Endothelial cell of umbilical vein (primary cell): ENCODE measurements around the gene ZNRF1. TPM values are rescaled to one million over a fixed set of nuclear protein-coding genes. Genes with fewer than 3 reads are reported as not detected.

Experiments used
- BruUV-seq: library from RNA; stranded (reverse); fragments of 400-500 nt; replicated peaks from 2 replicates; lab custom pipeline; 2021; lab: Mats Ljungman, UMichigan
- CTCF ChIA-PET: fragments of 300-600, 350-600 bp; sonication (Branson Sonifier 250); formaldehyde crosslinking; loops from one replicate; lab custom pipeline; 2021; ENCODE audit warnings: antibody characterized with exemption, inconsistent platforms; lab: Charles Lee
- POLR2A ChIA-PET: fragments of 300-600, 350-600 bp; sonication (Branson Sonifier 250); formaldehyde crosslinking; loops from one replicate; lab custom pipeline; 2021; ENCODE audit warnings: antibody characterized with exemption, inconsistent platforms; lab: Charles Lee
- DNase-seq: peaks from one replicate; pipeline ENCODE4 v3.0.0-alpha.2; 2011; ENCODE audit warnings: low read depth, low spot score
- FAIRE-seq: peaks from 2 replicates; lab custom pipeline; 2011; peaks lifted over from hg19 to GRCh38; lab: Jason Lieb, UNC
- H2AFZ ChIP-seq: 2 replicates; pipeline ENCODE4 v1.6.0; 2012; ENCODE audit warnings: low read depth, low read length, control low read depth, inconsistent platforms
- H3K27ac ChIP-seq: 2 replicates; pipeline ENCODE4 v1.5.1; 2011; ENCODE audit warnings: low read depth, mild to moderate bottlenecking, control low read depth, low read length, moderate library complexity; ENCODE audit not compliant: insufficient read depth
- H3K27me3 ChIP-seq, 2 experiments: 2 replicates each; pipeline versions ENCODE4 v1.6.0 to v1.6.1; 2011; ENCODE audit warnings: low read length in 2 of 2, mixed read lengths in 1 of 2; ENCODE audit not compliant: control insufficient read depth in 2 of 2, insufficient read depth in 2 of 2
- H3K36me3 ChIP-seq, 2 experiments: 2 replicates in 1 of 2; 3 replicates in 1 of 2; pipeline ENCODE4 v1.5.1; 2011; ENCODE audit warnings: low read length in 2 of 2, mild to moderate bottlenecking in 1 of 2, moderate library complexity in 1 of 2; ENCODE audit not compliant: control insufficient read depth in 2 of 2, insufficient read depth in 2 of 2; ENCODE audit errors: extremely low read depth in 1 of 2
- H3K4me1 ChIP-seq: 3 replicates; pipeline ENCODE4 v1.5.1; 2011; ENCODE audit warnings: mild to moderate bottlenecking, low read length; ENCODE audit not compliant: control insufficient read depth, insufficient read depth; ENCODE audit errors: extremely low read depth
- H3K4me2 ChIP-seq: 2 replicates; pipeline ENCODE4 v1.6.1; 2011; ENCODE audit warnings: low read length, control low read depth, mixed read lengths; ENCODE audit not compliant: insufficient read depth
- H3K4me3 ChIP-seq, 3 experiments: fragments of 200-600 bp in 1 of 3; sonication (generic), shearing (Covaris generic) in 1 of 3; replicated peaks in 1 of 3; 2 replicates each; pipeline ENCODE4 v1.5.1; 2011 to 2016; ENCODE audit warnings: control low read depth in 3 of 3, low read length in 3 of 3, mild to moderate bottlenecking in 2 of 3, inconsistent platforms in 1 of 3, low read depth in 1 of 3, moderate library complexity in 1 of 3; ENCODE audit not compliant: insufficient read depth in 1 of 3
- H3K79me2 ChIP-seq: 2 replicates; pipeline ENCODE4 v1.6.0; 2012; ENCODE audit warnings: low read length, inconsistent platforms; ENCODE audit not compliant: control insufficient read depth, insufficient read depth
- H3K9ac ChIP-seq: replicated peaks from 2 replicates; pipeline ENCODE3; 2011; ENCODE audit warnings: low read length, control low read depth; ENCODE audit not compliant: insufficient read depth; ENCODE audit errors: extremely low read depth
- H3K9me1 ChIP-seq: replicated peaks from 3 replicates; pipeline ENCODE4 v1.6.0; 2011; ENCODE audit warnings: mild to moderate bottlenecking, low read length; ENCODE audit not compliant: control insufficient read depth, insufficient read depth; ENCODE audit errors: extremely low read depth
- H3K9me3 ChIP-seq: replicated peaks from 2 replicates; pipeline ENCODE4 v1.5.1; 2012; ENCODE audit warnings: low read length, inconsistent platforms; ENCODE audit not compliant: control insufficient read depth, insufficient read depth
- H4K20me1 ChIP-seq: replicated peaks from 2 replicates; pipeline ENCODE3; 2011; ENCODE audit warnings: mild to moderate bottlenecking, low read length; ENCODE audit not compliant: control insufficient read depth, insufficient read depth; ENCODE audit errors: extremely low read depth
- EZH2 ChIP-seq: IDR thresholded peaks from 2 replicates; pipeline ENCODE4 v1.6.1; 2012; ENCODE audit warnings: borderline replicate concordance, low read depth, mild to moderate bottlenecking, moderate library complexity, low read length, inconsistent platforms; ENCODE audit not compliant: severe bottlenecking
- FOS ChIP-seq: IDR thresholded peaks from 2 replicates; pipeline ENCODE4 v1.6.1; 2011; ENCODE audit warnings: mild to moderate bottlenecking, low read length, moderate library complexity, borderline replicate concordance; ENCODE audit not compliant: insufficient read depth
- GATA2 ChIP-seq: IDR thresholded peaks from 2 replicates; pipeline ENCODE4 v1.7.0; 2011; ENCODE audit warnings: low read depth, mild to moderate bottlenecking, moderate library complexity, mixed read lengths, low read length; ENCODE audit not compliant: insufficient read length, insufficient read depth
- JUN ChIP-seq: IDR thresholded peaks from 2 replicates; pipeline ENCODE4 v1.6.1; 2011; ENCODE audit warnings: borderline replicate concordance, low read depth; ENCODE audit not compliant: insufficient read length, insufficient read depth
- MAX ChIP-seq: IDR thresholded peaks from 2 replicates; pipeline ENCODE4 v1.6.1; 2011; ENCODE audit not compliant: insufficient read depth, insufficient read length
- MYC ChIP-seq: IDR thresholded peaks from one replicate; pipeline ENCODE4 v1.6.1; 2011; ENCODE audit warnings: mild to moderate bottlenecking, low read depth, low read length
- POLR2A ChIP-seq: IDR thresholded peaks from 2 replicates; pipeline ENCODE4 v1.6.1; 2012; ENCODE audit warnings: low read depth, mild to moderate bottlenecking, control low read depth, low read length
- POLR2AphosphoS5 ChIP-seq: IDR thresholded peaks from 2 replicates; pipeline ENCODE4 v1.6.1; 2012; ENCODE audit warnings: low read depth, mild to moderate bottlenecking, control low read depth, low read length, moderate library complexity; ENCODE audit not compliant: insufficient read depth
- dilution Hi-C: fragments of 300-500 bp; cut with MboI; formaldehyde crosslinking; loops from one replicate; pipeline ENCODE4 v1.15.0; 2019; ENCODE audit warnings: low sequenced_read_pairs; ENCODE audit not compliant: extremely low pct_ligation_motif_present
- intact Hi-C: fragments of 100-400 bp; cut with micrococcal nuclease; formaldehyde crosslinking; loops from one replicate; pipeline ENCODE4 v1.10.0; 2022
- polyA plus RNA-seq, 4 experiments: library from polyadenylated mRNA; depleted of rRNA in 3 of 4; stranded (reverse) in 3 of 4; unstranded in 1 of 4; fragments of >200 nt; gene quantifications; 2 replicates each; pipeline versions ENCODE4 v1.2.1 to v1.2.3, GENCODE V29; 2011 to 2012; ENCODE audit warnings: missing spikeins in 1 of 4
- total RNA-seq: library from RNA; stranded (reverse); gene quantifications from 2 replicates; pipeline ENCODE4 v1.2.3, GENCODE V29; 2021
- TF ChIP-seq, protein P1 (sequence below), 2 donors: IDR thresholded peaks; 1 replicate in 1 of 2; 2 replicates in 1 of 2; pipeline ENCODE4 v1.5.1; 2011; ENCODE audit warnings: low read length in 2 of 2, mild to moderate bottlenecking in 2 of 2, moderate library complexity in 2 of 2, control low read depth in 1 of 2, inconsistent platforms in 1 of 2, low read depth in 1 of 2; ENCODE audit not compliant: insufficient read depth in 1 of 2; ENCODE audit errors: extremely low read depth in 1 of 2

ZNRF1 gene
- total and polyA plus RNA-seq, 2 donors (not counting 3 experiments of a cell fraction or from before 2014, with no cell fraction given): 23.7 to 34.9 TPM

DNA sequence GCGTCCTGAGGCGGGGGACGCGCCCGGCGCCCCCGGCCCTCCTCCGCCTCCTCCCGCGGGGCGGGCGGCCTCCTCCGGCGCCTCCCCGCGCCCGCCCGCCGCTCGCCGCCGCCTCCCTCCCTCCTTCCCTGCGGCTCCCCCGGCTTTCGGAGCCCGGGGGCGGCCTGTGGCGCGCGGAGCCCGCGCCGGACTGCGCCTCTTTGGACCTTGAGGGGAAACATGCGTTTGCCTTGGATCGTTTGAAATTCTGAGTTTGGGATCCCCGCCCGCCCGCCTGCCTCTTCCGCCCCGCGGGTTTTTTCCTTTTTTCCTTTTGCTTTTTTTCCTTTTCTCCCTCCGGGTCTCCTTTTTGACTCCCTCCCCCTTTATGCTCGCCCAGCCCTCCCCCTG, 390 bp downstream of the ZNRF1 start:
- peaks cover 21% of the 10 kb centered on the region for H3K4me1 ChIP-seq
- no peak for DNase-seq

More for the DNA sequence above, 390 bp downstream of the ZNRF1 start:
- Histone ChIP-seq H2AFZ (peak overlapping the region; percentile 55), H3K79me2 (peaks cover 41% of the 10 kb centered on the region), H3K9me1 (no peaks in the 10 kb centered on the region), H3K27me3 (no peaks in the 10 kb centered on the region), H3K36me3 (no peaks in the 10 kb centered on the region), H3K27ac (peak overlapping the region; percentile 23), H4K20me1 (no peaks in the 10 kb centered on the region), H3K9ac (peak overlapping the region; percentile 57), H3K9me3 (no peaks in the 10 kb centered on the region), H3K4me2 (peak overlapping the region; percentile 80), H3K4me3 (peak overlapping the region; percentile 61 to 82 (median 63))
- FAIRE-seq: no peak
- TF ChIP-seq POLR2AphosphoS5: peak; percentile 1
- peak; percentile 21 for TF ChIP-seq POLR2A
- no peak for TF ChIP-seq MYC
- no peak for TF ChIP-seq FOS
- TF ChIP-seq MAX: no peak
- TF ChIP-seq EZH2: no peak
- TF ChIP-seq, protein P1, sequence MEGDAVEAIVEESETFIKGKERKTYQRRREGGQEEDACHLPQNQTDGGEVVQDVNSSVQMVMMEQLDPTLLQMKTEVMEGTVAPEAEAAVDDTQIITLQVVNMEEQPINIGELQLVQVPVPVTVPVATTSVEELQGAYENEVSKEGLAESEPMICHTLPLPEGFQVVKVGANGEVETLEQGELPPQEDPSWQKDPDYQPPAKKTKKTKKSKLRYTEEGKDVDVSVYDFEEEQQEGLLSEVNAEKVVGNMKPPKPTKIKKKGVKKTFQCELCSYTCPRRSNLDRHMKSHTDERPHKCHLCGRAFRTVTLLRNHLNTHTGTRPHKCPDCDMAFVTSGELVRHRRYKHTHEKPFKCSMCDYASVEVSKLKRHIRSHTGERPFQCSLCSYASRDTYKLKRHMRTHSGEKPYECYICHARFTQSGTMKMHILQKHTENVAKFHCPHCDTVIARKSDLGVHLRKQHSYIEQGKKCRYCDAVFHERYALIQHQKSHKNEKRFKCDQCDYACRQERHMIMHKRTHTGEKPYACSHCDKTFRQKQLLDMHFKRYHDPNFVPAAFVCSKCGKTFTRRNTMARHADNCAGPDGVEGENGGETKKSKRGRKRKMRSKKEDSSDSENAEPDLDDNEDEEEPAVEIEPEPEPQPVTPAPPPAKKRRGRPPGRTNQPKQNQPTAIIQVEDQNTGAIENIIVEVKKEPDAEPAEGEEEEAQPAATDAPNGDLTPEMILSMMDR (IDR thresholded peaks at IDR 0.05; ENCODE audit: extremely low read depth in 1 of 2, insufficient read depth in 1 of 2, low read depth in 1 of 2, low read length in 2 of 2): no peak
- TF ChIP-seq JUN: no peak
- TF ChIP-seq GATA2: no peak
- ChIA-PET CTCF (interaction anchor here (0.6 to 5.9 kb wide), 9 partner anchors 8 to 112 kb away, joined by 3 to 317 read pairs (median 9); no protein-coding TSS in a partner anchor), POLR2A (no interaction called here)
- no TSS peak for BruUV-seq
- dilution Hi-C loops (no loop called here), intact Hi-C loops (no loop called here)
